Measurements from ENCODE around the gene MTR.

The MTR gene

DNA sequence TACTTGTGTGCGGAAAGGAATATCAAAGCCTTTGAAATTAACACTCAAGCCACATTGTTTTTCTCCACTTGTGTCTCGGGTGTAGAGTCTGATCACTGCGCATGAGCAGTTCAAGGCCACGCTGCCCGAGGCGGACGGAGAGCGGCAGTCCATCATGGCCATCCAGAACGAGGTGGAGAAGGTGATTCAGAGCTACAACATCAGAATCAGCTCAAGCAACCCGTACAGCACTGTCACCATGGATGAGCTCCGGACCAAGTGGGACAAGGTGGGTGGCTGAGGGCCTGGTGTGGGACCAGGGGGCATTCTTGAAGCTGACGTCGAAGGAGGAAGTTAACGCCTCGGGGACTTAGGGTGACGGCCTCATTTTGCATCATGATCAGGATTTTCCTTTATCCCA lies 43.7 kb upstream of the MTR start:
- TF ChIP-seq, protein P1, sequence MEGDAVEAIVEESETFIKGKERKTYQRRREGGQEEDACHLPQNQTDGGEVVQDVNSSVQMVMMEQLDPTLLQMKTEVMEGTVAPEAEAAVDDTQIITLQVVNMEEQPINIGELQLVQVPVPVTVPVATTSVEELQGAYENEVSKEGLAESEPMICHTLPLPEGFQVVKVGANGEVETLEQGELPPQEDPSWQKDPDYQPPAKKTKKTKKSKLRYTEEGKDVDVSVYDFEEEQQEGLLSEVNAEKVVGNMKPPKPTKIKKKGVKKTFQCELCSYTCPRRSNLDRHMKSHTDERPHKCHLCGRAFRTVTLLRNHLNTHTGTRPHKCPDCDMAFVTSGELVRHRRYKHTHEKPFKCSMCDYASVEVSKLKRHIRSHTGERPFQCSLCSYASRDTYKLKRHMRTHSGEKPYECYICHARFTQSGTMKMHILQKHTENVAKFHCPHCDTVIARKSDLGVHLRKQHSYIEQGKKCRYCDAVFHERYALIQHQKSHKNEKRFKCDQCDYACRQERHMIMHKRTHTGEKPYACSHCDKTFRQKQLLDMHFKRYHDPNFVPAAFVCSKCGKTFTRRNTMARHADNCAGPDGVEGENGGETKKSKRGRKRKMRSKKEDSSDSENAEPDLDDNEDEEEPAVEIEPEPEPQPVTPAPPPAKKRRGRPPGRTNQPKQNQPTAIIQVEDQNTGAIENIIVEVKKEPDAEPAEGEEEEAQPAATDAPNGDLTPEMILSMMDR (IDR thresholded peaks at IDR 0.05; ENCODE audit: low read depth, low read length): no peak
- H3K27me3 ChIP-seq (ENCODE audit: insufficient read depth, low read depth, severe bottlenecking): no peaks in the 10 kb centered on the region
- no peaks in the 10 kb centered on the region for H3K9me3 ChIP-seq (ENCODE audit: severe bottlenecking)
- no peak overlapping the region for H3K27ac ChIP-seq
- no peak for DNase-seq
- H3K36me3 ChIP-seq: no peaks in the 10 kb centered on the region; the same call in 1 of the 2 replicates
- no peak overlapping the region for H3K4me3 ChIP-seq (ENCODE audit: low read depth, low read length)

DNA sequence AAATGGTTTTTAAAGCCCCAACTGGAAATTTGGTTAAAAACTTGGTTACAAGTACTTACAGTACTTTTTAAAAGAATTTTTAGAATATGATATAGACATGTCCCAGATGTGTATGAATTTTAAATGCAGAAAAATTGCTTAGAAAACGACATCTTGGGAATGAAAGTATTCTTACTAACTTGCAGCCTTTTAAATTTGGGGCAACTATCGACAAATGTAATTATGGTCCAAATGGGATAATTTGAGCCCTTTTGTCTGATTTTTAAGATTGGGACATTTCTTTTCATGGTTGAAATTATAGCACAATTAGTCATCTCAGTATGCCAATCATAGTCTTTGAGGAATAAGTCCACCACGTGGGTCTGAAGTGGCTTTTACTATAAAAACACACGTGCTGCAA lies 43.2 kb upstream of the MTR start:
- no peaks in the 10 kb centered on the region for H3K9me3 ChIP-seq (ENCODE audit: severe bottlenecking)
- no peak overlapping the region for H3K4me3 ChIP-seq (ENCODE audit: low read depth, low read length)
- TF ChIP-seq, protein P1 (IDR thresholded peaks at IDR 0.05; ENCODE audit: low read depth, low read length): no peak
- H3K36me3 ChIP-seq: no peaks in the 10 kb centered on the region; the same call in 1 of the 2 replicates
- H3K27ac ChIP-seq: no peak overlapping the region
- no peaks in the 10 kb centered on the region for H3K27me3 ChIP-seq (ENCODE audit: insufficient read depth, low read depth, severe bottlenecking)
- DNase-seq: no peak

DNA sequence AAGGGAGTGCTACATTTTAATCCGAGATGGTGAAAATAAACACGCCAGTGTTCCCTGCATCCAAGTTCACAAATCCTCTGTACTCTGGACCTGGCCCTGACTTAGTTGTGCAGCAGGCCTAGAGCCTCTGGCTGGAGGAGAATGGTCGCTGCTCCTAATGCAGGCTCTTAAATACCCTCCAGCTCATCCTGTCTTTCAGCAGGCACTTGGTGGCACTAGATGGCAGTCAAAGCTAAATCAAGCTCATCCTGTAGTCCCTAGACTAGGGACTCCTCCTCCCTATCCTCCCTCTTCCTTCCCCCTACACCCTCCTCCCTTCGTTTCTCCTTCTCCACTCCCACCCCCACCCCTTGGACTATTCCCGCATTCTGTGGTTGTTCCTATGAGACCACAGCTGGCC lies 41.6 kb upstream of the MTR start:
- Histone ChIP-seq H3K27ac (no peak overlapping the region), H3K9me3 (ENCODE audit: severe bottlenecking) (no peaks in the 10 kb centered on the region), H3K4me3 (ENCODE audit: low read depth, low read length) (no peak overlapping the region), H3K36me3 (no peaks in the 10 kb centered on the region; the same call in 1 of the 2 replicates), H3K27me3 (ENCODE audit: insufficient read depth, low read depth, severe bottlenecking) (no peaks in the 10 kb centered on the region)
- peak; percentile 80 for DNase-seq
- TF ChIP-seq, protein P1 (IDR thresholded peaks at IDR 0.05; ENCODE audit: low read depth, low read length): peak; percentile 92

DNA sequence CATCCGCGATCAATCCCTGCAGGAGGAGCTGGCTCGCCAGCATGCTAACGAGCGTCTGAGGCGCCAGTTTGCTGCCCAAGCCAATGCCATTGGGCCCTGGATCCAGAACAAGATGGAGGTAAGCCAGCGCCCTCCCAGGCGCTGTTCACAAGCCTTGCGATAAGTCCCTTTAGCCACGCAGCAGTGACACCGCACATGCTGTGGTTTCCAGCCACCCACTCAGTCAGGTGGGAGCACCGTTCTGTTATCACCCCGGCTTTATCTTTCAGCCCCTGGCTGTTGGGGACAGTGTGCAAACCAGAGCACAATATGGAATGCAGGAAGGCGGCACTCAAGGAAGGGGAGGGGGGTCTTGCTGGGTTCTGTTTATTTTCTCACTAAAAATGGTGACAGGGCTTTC lies 41.1 kb upstream of the MTR start:
- Histone ChIP-seq H3K36me3 (no peaks in the 10 kb centered on the region; the same call in 1 of the 2 replicates), H3K27me3 (ENCODE audit: insufficient read depth, low read depth, severe bottlenecking) (no peaks in the 10 kb centered on the region), H3K27ac (no peak overlapping the region), H3K9me3 (ENCODE audit: severe bottlenecking) (no peaks in the 10 kb centered on the region), H3K4me3 (ENCODE audit: low read depth, low read length) (no peak overlapping the region)
- TF ChIP-seq, protein P1 (IDR thresholded peaks at IDR 0.05; ENCODE audit: low read depth, low read length): no peak
- no peak for DNase-seq

DNA sequence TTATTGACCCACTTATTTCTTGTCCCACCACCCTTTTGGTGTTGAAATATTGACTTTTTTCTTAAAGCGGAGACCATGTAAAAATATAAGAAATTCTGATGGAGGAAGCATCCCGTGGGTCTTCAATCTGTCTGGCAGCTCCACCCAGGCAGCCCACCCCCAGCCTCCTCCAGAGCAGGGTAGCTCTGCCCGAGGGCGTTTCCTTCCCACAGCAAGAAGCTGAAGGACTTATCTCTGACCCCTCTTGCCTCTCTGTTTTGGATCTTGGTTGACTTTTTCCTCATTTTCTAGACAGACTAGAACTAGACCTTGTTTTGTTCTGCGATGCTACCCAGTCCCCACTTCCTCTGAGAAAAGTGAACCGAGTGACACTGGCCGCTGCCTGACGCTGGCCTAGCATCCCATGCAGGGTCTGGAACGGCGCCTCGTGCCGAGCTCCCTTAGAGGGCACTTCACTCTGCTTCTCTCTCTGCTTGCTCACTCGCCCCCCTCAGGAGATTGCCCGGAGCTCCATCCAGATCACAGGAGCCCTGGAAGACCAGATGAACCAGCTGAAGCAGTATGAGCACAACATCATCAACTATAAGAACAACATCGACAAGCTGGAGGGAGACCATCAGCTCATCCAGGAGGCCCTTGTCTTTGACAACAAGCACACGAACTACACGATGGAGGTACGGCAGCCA lies 40.4 kb upstream of the MTR start:
- no peak overlapping the region for H3K4me3 ChIP-seq (ENCODE audit: low read depth, low read length)
- H3K27ac ChIP-seq: no peak overlapping the region
- no peaks in the 10 kb centered on the region for H3K9me3 ChIP-seq (ENCODE audit: severe bottlenecking)
- H3K27me3 ChIP-seq (ENCODE audit: insufficient read depth, low read depth, severe bottlenecking): no peaks in the 10 kb centered on the region
- TF ChIP-seq, protein P1 (IDR thresholded peaks at IDR 0.05; ENCODE audit: low read depth, low read length): no peak
- no peak for DNase-seq
- no peaks in the 10 kb centered on the region; the same call in 1 of the 2 replicates for H3K36me3 ChIP-seq

DNA sequence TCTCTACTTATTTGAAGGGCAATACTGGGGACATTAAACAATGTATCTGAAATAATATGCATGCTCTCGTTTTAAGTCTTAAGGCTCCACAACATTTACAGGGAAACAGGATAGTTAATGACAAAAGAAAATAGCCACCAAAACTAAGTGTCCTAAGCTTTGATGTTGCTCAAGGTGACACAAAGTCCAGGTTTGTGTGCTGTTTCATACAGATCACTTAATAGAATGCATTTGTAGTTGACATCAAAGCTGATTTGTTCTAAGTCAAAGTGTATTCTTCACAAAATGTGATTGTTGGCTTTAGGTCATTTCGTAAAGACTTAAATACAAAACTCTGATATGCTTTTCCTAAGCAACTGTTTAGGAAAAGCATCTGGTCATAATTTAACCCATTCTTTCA lies 37.5 kb upstream of the MTR start:
- Histone ChIP-seq H3K36me3 (no peaks in the 10 kb centered on the region; the same call in 1 of the 2 replicates), H3K4me3 (ENCODE audit: low read depth, low read length) (no peak overlapping the region), H3K27ac (no peak overlapping the region), H3K27me3 (ENCODE audit: insufficient read depth, low read depth, severe bottlenecking) (no peaks in the 10 kb centered on the region), H3K9me3 (ENCODE audit: severe bottlenecking) (no peaks in the 10 kb centered on the region)
- TF ChIP-seq, protein P1 (IDR thresholded peaks at IDR 0.05; ENCODE audit: low read depth, low read length): no peak
- no peak for DNase-seq

All from WERI-Rb-1 (cell line).